Chondrocyte (in vitro differentiated cells): ENCODE measurements around the gene LDB3. TPM values are rescaled to one million over a fixed set of nuclear protein-coding genes. Genes with fewer than 3 reads are reported as not detected.

Experiments used
- DNase-seq: peaks from one replicate; pipeline ENCODE4 v3.0.0; 2021; ENCODE audit warnings: mixed read lengths, low spot score
- H3K27ac Mint-ChIP-seq: one replicate; pipeline ENCODE4 v1.8.0; 2021; ENCODE audit warnings: mild to moderate bottlenecking, moderate library complexity, mixed read lengths; ENCODE audit not compliant: unreplicated experiment
- H3K27me3 Mint-ChIP-seq: 2 replicates; pipeline ENCODE4 v1.8.0; 2021; ENCODE audit warnings: low read depth, mixed read lengths
- H3K36me3 Mint-ChIP-seq: 2 replicates; pipeline ENCODE4 v1.8.0; 2021; ENCODE audit warnings: low read depth, mixed read lengths
- H3K4me1 Mint-ChIP-seq: 2 replicates; pipeline ENCODE4 v1.8.0; 2021; ENCODE audit warnings: low read depth, mild to moderate bottlenecking, mixed read lengths
- H3K4me3 Mint-ChIP-seq: one replicate; pipeline ENCODE4 v1.8.0; 2021; ENCODE audit warnings: mild to moderate bottlenecking, moderate library complexity, mixed read lengths; ENCODE audit not compliant: unreplicated experiment
- H3K9me3 Mint-ChIP-seq: 2 replicates; pipeline ENCODE4 v1.8.0; 2021; ENCODE audit warnings: low read depth, mixed read lengths
- total RNA-seq: library from RNA; stranded (reverse); gene quantifications from 3 replicates; pipeline ENCODE4 v1.2.1, GENCODE V29; 2021
- TF ChIP-seq, protein P1 (sequence below): fragments of 200-600 bp; sonication (generic); IDR thresholded peaks from 2 replicates; pipeline ENCODE4 v1.5.0; 2021; ENCODE audit warnings: antibody characterized with exemption, mild to moderate bottlenecking, moderate library complexity

Gene LDB3
- total RNA-seq, 1 donor from 2014 or later = 21.5 TPM

DNA sequence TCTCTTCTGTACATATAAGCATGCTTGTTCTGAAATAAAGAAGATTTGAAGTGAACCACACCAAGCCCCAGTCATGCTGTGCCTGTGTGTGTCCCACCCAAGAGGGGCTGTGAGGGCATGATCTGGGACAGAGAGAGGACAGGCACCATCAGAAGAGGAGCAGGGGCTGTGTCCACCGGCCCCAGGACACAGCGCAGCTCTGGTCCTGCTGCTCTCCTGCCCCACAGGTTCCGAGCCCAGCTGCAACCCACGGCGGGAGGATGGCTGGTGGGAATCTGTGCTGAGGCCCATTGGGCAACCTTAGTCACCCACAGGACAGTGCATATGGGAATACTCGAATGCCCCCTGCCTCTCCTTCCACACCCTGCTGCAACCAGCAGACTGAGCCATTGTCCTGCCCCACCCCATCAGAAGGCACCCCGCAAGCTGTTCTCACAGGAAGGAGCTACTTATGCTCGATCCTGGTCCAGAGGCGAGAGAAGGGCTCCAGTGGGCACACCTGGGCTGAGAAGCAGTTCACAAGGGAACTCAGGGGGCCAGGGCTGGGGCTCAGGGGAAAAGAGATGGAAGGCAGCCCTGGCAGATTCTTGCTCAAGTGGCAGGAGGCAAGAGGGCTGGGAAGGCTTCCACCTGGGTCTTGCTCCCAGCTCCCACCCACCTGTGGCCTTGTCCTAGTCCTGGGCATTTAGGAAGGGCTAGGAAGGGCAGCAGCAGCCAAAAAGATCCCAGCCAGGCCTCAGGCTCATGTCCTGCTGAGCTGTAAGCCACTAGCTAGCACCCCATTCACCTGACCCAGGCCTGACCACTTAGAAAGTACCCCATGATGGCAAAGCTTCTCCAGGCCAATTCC is 31.9 kb downstream of the LDB3 start:
- Mint-ChIP-seq H3K36me3 (peaks cover 5% of the 10 kb centered on the region), H3K27me3 (no peaks in the 10 kb centered on the region), H3K27ac (no peak overlapping the region), H3K4me3 (no peak overlapping the region), H3K4me1 (no peaks in the 10 kb centered on the region), H3K9me3 (no peaks in the 10 kb centered on the region)
- peak; percentile 61 for DNase-seq
- TF ChIP-seq, protein P1, sequence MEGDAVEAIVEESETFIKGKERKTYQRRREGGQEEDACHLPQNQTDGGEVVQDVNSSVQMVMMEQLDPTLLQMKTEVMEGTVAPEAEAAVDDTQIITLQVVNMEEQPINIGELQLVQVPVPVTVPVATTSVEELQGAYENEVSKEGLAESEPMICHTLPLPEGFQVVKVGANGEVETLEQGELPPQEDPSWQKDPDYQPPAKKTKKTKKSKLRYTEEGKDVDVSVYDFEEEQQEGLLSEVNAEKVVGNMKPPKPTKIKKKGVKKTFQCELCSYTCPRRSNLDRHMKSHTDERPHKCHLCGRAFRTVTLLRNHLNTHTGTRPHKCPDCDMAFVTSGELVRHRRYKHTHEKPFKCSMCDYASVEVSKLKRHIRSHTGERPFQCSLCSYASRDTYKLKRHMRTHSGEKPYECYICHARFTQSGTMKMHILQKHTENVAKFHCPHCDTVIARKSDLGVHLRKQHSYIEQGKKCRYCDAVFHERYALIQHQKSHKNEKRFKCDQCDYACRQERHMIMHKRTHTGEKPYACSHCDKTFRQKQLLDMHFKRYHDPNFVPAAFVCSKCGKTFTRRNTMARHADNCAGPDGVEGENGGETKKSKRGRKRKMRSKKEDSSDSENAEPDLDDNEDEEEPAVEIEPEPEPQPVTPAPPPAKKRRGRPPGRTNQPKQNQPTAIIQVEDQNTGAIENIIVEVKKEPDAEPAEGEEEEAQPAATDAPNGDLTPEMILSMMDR = no peak

DNA sequence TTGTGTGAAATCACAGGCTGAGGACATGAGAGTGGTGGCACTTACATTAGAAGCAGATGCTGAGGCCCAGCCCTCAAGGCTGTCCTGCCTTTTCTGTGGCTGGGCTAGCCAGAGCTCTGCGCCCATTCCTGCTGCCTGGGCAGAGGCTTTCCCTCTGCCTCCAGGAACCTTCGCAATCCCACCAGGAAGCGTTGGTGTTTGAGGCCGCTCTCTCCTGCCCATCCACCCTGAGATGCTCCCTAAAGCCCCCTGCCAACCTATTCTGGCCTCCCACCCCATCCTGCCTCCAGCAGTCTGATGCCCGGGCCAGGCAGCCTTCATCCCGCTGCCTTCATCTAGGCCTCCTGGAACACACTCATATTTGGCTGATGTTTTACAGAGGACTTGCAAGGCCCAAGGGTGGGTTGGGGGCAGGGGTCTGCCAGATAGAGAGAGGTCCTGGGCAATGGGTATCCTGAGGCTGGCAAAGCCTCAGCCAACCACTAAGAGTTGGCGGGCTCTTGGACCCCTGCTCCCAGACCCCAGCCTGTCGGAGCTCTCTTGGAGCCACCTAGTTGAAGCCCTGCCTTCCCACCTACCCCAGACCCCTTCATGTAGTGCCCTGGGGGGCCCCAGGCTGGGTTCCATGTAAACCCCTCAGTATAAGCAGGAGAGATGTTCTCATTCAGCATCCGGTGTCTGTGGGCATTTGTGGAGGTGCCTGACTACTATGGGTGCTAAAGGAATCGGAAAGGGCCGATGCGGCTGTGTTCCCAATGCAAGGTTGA is 32.7 kb downstream of the LDB3 start:
- Mint-ChIP-seq H3K4me3 (no peak overlapping the region), H3K9me3 (no peaks in the 10 kb centered on the region), H3K4me1 (no peaks in the 10 kb centered on the region), H3K36me3 (peaks cover 5% of the 10 kb centered on the region), H3K27me3 (no peaks in the 10 kb centered on the region), H3K27ac (no peak overlapping the region)
- peak; percentile 63 for DNase-seq
- TF ChIP-seq, protein P1 = no peak

DNA sequence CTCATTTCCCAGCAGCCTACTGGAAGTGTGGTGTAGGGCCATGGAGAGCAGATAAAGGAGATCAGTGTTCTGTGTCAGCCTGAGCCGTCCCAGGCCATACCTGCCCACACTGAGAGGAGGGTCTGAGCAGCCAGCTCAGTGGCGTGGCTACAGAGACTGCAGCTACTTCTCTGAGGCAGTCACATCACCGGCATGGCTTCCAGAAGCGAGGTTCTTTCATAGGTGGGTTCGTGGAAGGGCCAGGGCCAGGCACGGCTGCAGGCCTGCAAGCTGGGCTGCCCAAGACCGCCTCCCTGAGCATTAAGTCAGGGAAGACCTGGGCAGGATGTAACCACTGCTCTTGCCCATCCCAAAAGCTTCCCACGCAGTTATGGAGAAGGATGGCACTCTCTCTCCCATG is 34.9 kb downstream of the LDB3 start:
- TF ChIP-seq, protein P1 = no peak
- Mint-ChIP-seq H3K27ac (no peak overlapping the region), H3K4me1 (no peaks in the 10 kb centered on the region), H3K36me3 (peaks cover 4% of the 10 kb centered on the region), H3K27me3 (no peaks in the 10 kb centered on the region), H3K9me3 (no peaks in the 10 kb centered on the region), H3K4me3 (no peak overlapping the region)
- peak; percentile 77 for DNase-seq

DNA sequence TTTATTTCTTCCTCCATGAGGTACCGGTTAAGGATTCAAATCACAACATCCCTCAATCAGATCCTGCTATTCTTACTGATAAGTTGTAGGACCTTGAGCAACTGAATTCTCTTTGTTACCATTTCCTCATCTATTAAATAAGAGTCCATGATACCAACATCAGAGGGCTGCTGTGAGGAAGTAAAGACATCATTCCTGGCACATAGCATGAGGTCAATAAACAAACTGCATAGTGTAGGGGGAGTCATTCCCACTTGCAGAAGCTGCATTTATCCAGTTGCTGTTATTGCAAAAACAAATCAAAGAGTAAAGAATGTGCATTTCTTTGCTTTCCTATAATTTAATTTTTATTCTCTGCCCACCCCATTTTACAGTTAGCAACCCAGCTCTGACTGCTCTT is 36.8 kb downstream of the LDB3 start:
- peaks cover 4% of the 10 kb centered on the region for H3K36me3 Mint-ChIP-seq
- no peaks in the 10 kb centered on the region for H3K27me3 Mint-ChIP-seq
- peaks cover 10% of the 10 kb centered on the region for H3K4me1 Mint-ChIP-seq
- no peak overlapping the region for H3K4me3 Mint-ChIP-seq
- no peak overlapping the region for H3K27ac Mint-ChIP-seq
- DNase-seq = no peak
- TF ChIP-seq, protein P1 = no peak
- no peaks in the 10 kb centered on the region for H3K9me3 Mint-ChIP-seq

DNA sequence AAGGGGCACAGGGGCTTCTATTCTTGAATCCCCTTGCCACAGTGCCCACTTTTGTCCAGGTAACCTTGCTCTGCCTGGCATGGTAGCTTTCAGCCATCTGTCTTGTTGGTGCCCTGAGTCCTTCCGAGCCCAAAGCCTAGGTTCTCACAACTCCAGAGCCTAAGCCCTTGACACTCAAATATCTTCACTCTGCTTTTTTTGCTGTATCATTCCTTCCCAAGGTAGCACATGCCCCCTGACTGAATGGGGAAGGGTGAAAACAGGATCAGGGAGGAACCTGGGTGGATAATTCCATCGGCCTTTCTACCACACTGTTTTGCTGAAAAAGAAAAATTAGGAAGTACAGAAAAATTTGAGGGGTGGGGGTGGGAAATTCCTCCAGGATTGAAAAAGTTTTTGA is 37.6 kb downstream of the LDB3 start:
- no peak for DNase-seq
- Mint-ChIP-seq H3K27ac (no peak overlapping the region), H3K4me1 (peaks cover 17% of the 10 kb centered on the region), H3K9me3 (no peaks in the 10 kb centered on the region), H3K27me3 (no peaks in the 10 kb centered on the region), H3K36me3 (peaks cover 4% of the 10 kb centered on the region), H3K4me3 (no peak overlapping the region)
- TF ChIP-seq, protein P1 = no peak
